HG02678 (cell line): ENCODE data around the gene NEK4.

Experiments used
- ATAC-seq: cut with Tn5 transposase; IDR thresholded peaks from one replicate; pipeline ENCODE4 v1.9.1; 2021; ENCODE audit warnings: mild to moderate bottlenecking, moderate library complexity; ENCODE audit not compliant: unreplicated experiment

The NEK4 gene

DNA sequence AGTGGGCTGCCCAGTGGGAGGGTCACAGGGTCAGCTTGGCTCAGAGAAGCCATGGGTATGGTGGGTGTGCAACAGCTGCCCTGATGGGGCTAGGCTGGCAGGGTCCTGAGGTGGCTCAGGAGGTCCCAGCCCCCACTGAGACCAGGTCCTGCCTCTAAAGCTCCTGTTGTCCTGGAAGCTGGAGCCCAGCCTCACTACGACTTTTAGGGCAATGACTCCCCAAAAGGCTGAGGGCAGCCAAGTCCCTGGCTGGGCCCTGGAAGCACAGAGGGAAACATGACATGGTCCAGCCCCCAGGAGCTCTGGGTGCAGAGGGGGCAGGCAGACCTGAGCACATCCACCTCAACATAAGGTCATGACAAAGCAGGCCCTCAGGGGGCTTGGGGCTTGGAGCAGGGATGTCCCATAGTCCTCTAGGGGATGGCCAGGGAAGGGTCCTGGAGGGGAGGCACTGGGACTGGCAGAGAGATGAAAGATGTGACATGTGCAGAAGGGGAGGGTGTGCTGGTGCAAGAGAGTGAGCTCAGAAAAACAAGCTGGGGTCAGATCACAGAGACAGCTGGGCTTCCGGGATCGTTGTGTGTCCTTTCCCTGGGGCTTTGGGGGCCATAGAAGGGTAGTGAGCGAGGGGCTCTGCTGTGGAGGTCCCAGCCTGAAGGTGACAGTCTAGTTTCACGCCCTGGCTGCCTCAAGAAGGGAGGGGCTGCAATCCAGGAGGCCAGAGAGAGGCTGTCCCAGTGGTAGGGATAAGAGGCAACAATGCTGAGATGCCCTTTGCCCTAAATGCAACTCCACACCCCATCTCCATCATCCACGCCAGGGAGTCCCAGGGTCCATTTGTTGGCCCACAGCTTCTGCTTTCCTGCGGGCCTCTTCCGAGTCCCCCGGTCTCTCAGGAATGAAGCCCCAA, 23.2 kb upstream of the NEK4 start:
- ATAC-seq = no peak

DNA sequence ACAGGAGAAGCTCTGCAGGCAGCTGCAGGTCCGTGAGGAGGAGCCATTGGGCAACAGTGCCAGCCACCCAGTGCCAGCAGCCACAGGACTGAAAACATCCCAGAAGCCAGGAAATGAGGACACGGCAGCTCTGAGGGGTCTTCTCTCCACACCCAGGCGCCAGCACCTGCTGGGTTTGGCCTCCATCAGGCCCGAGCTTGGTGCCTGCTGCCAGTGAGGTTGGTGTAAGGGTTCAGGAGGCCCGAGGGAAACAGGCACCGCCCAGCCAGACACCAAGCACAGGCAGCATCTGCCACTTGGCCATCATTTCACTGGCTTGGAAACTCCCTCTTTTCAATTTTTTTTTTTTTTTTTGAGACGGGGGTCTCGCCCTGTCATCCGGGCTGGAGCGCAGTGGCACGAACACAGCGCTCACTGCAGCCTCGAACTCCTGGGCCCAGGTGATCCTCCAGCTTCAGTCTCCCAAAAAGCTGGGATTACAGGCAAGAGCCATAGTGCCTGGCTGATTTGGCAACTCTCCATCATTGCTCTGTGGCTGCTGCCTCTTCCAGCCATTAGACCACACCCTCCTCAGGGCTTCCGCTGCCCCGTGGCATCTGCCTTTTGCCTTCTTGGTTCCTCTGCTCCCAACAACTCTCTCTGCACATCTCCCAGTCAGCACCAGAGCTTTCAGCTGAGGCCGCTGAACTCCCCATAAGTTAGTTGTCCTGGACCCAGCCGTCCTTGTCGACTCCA, 22.4 kb upstream of the NEK4 start:
- no peak for ATAC-seq

DNA sequence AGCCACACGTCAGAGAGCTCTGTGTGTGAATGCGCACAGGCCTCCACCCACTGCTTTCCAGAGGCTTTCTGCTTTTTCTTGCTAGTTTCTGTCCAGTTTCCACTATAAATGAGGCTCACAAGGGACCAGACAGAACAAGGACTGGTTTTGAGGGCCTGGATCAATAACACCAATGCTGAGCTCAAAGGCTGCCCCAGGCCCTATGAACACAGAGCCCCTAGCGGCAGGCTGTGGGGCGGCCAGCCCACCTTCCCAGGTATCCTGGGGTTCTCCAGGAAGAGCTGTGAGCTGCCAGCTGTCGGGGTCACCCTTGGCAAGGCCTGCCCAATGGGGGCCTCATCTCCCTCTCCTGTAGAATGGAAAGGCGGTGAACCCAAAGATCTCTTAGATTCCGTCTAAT, 21.7 kb upstream of the NEK4 start:
- no peak for ATAC-seq

DNA sequence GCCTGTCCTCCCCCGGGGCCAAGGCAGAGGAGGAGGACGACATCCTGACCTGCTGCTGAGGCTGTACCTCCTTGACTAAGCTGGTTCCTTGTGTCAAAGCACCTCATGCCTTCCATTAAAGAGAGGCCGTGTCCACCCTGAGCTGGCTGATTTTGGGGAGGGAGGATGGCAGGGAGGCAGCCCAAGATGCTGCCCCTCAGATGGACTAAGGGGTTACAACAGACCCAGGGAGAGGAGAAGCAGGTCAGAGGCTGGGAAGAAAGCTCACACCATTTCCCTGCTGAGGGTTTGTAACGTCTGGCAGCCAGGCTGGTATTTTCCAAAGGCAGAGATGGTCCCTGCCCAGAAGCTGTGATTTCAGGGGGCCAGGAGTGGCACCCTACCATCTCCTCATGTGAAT, 21.2 kb upstream of the NEK4 start:
- no peak for ATAC-seq

DNA sequence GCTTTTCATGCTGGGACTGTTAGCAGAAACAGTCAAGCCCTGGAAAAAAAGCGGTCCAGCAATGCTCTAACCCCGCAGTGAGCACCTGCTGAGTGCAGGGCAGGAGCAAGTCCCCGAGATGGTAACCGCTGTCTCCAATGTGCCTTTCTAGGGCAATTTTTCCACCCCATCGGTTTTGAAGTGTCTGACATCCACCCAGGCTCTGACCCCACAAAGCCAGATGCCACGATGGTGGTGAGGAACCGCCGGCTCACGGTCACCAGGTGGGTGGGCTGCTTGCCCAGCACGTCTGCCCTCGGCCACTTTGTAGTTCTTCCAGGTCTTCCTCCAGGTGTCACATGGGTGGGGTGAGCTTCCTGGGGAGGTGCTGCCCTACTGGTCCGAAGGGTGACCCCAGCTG, 20.6 kb upstream of the NEK4 start:
- ATAC-seq = no peak

DNA sequence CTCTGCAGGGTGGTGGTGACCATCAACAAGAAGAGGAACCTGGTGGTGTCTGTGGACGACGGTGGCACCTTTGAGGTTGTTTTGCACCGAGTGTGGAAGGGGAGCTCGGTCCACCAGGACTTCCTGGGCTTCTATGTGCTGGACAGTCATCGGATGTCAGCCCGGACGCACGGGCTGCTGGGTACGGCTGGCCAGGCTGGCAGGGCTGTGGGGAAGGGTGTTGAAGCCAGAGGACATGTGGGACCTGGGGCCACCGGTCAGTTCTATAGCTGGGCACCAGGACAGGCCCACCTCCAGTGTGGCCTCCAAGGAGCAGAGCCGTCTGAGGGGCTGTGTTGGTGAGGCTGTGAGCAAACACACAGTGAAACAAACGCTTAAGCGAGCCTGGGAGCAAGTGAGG, 20.0 kb upstream of the NEK4 start:
- ATAC-seq = no peak

DNA sequence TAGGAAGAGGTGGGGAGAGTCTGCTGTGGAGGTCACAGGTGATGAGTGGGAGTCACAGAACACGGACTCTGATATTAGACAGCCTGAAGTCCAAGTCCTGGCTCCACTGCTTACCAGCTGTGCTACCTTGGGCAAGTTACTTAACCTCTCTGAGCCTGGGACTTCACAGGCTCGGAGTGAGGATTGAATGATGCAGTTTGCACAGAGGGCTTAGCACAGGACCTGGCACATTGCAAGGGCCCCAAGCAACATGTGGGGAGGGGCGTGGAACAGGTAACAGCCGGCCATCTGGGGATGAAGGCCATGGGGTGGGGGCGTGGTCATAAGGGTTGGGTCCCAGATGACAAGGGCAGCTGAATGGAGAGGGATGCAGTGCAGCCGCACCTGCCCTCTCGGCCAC, 19.6 kb upstream of the NEK4 start:
- ATAC-seq = no peak

DNA sequence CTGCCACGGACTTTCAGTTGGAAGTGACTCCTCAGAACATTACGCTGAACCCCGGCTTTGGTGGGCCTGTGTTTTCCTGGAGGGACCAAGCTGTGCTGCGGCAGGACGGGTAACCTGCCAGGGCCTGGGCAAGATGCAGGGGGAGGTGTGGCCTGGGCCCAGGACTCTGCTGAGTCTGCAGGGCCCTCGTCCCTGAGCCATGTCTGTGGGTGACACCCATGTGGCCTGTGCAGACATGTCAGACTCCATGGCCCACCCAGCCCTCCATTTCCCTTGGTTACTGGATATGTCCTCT, 19.0 kb upstream of the NEK4 start:
- no peak for ATAC-seq

DNA sequence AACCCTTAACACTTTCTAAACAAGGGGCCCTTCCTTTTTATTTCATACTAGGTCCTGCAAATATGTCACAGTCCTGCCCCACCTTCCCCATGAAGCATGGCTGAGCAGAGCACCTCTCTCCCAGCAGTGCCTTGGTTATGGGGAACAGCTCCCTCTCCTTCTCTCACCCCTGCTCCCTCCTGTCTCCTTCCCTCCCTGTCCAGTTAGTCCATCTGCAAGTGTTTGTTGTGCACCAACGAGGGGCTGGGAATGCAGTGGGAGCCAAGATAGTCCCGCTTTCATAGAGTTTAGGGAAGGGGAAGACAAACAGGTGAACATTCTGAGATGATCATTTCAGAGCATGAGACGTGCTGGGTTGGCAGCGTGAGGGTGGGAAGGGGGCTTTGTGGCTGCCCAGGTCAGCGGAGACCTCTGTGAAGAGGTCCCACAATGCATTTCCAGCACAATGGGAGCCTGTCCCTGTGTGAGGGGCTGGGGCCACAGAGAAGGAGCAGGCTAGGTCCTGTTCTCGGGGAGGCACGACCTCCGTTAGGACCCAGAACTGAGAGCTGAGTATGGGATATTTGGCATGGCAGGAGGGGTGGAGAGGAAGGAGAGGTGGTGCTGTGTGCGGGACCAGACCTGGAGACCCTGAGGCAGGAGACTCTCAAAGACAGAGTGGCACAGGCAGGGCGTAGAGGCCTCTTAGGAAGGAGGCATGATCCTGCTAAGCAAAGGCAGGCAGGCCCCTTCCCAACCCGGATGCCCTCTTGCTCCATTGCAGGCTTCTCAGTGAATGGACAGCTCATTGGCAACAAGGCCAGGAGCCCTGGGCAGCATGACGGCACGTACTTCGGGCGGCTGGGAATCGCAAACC, 18.4 kb upstream of the NEK4 start:
- no peak for ATAC-seq

DNA sequence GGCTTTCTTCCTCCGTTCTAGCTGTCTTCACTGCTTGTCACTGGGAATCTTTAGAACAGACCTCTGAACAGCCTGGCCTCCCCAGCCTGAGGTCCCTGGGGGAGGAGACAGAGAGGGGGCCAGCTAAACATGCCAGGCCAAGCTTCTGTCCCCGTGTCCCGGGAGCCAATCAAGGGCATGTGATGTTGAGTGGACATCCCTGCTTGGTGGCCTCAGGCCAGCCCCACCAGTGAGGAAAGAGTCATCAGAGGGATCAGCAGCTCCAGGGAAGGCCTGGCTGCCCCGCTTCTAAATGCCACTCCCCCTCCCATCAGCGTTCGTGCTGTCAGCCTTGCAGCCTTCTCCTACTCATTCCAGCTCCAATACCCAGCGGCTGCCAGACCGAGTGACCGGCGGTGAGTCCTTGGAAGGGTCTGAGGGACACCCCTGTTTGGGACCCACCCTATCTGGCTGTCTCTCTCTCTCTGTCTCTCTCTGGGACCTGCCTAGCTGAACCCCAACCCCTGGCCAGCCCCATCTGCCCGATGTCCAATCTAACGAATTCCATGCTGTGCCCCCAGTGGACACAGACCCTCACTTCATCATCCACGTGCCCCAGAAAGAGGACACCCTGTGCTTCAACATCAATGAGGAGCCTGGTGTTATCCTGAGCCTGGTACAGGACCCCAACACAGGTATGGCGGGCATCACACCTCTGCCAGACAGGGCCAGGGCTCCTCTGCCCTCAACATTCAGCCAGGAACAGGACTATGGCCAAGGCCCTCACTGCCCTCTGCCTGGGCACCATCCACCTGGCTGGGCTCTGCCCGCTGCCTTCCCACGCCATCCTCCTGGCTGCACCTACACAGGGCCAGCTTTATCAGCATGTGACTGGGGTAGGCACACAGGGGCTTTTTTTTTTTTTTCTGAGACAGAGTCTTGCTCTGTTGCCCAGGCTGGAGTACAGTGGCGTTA, 17.2 kb upstream of the NEK4 start:
- ATAC-seq = no peak

DNA sequence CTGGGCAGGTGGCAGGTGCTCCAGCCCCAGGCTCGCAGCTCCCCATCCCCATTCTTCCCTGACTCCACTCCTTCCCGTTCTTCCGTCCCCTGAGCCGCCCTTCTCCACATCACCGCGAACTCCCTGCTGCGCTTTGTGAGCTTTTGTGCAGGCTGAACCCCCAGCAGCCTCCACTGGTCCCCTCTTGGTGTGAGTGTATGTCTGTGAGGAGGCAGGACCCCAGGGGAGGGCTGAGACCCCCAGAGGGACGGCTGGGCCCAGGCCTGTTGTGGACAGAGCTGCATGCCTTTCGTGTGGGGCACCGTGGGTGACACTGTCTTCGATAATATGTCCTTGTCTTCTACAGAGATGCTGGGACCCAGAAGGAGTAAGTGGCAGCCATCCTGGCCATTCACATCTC, 16.5 kb upstream of the NEK4 start:
- no peak for ATAC-seq

DNA sequence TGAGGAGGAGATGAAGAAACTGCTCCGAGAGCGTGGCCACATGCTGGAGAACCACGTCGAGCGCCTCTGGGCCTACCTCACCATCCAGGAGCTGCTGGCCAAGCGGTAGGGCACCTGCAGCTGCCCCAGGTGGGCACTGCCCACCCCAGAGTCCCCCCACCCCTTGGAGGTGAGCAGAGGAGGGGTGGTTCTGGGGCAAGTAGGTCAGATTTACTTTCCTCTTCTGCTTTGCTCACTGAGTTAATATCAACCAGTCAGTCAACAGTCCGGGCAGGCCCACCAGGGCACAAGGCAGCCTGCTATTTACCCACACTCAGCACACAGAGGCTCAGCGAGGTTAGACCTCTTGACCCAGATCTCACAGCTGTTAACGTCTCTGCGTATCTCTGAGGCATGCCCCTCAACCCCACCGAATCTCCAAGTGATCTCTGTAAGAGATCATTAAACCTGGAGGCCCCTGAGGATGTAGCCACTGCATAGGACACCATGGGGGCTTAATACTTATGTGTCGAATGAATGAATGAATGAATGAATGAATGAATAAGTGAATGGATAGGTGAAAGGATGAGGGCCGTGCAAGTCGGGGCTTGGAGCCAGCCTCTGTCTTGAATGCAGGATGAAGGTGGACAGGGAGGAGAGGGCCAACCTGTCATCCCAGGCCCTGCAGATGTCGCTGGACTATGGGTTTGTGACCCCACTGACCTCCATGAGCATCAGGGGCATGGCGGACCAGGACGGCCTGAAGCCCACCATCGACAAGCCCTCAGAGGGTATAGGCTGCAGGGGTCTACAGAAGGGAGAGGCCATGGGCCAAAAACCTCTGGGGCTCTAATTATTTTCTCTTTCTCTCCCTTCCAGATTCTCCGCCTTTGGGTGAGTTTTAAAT, 15.8 kb upstream of the NEK4 start:
- no peak for ATAC-seq

DNA sequence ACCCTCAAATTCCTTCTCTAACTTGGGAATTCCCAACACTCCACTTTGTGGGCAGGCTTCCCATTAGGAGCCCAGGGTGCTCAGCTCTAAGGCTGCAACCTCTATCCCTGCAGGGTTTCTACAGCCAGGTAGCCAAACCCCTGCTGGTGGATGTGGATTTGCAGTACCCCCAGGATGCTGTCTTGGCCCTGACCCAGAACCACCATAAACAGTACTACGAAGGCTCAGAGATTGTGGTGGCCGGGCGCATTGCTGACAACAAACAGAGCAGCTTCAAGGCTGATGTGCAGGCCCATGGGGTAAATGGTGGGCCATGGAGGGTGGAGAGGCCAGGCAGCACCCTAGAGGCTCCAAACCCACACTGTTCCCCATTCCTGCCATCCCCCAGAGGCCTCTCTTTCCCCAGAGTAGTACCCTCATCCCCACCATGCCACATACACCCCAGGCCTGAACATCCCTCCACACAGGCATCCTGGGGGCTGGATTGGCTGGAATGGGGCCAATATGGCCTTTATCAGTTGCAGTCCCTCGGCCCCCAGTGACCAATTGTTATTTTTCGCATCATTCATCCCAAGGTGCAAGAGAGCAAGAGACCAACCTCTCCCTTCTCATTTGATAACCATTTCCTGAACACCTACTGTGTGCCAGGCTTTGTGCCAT, 14.3 kb upstream of the NEK4 start:
- ATAC-seq = no peak

DNA sequence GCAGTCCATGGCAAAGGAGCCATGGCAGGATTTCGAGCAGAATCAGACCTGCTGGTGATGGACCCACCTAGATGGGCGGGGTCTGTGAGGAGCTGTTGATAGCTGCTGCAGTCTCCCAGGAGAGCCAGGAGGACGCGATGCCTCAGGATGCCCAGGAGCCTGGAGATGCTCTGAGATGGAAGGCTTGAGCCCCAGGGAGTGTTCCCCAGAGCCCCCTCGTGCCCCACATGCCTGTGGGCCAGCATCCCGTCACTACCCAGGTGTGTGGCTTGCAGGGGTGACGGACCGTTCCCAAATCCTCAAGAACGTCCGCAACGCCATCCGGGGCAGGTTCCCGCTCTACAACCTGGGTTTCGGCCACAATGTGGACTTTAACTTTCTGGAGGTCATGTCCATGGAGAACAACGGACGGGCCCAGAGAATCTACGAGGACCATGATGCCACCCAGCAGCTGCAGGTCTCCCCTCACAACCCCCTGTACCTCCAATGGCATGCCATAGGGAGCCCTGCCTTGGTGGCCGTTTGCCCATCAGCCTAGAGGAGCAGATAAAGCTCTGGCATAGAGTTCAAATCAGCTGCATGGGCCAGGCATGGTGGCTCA, 13.4 kb upstream of the NEK4 start:
- ATAC-seq = no peak

DNA sequence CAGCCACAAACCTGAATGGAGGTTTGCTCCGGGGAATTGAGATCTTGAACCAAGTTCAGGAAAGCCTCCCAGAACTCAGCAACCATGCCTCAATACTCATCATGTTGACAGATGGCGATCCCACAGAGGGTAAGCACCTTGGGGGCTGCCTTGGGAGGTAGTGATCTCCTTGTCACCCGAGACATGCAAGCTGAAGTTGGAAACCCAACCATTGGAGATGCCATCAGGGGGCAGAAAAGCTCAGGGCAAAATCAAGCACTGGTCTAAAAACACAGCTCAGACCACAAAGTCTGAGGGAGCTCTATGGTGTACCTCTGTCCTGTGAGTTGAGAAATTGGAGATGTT, 12.4 kb upstream of the NEK4 start:
- ATAC-seq = no peak

DNA sequence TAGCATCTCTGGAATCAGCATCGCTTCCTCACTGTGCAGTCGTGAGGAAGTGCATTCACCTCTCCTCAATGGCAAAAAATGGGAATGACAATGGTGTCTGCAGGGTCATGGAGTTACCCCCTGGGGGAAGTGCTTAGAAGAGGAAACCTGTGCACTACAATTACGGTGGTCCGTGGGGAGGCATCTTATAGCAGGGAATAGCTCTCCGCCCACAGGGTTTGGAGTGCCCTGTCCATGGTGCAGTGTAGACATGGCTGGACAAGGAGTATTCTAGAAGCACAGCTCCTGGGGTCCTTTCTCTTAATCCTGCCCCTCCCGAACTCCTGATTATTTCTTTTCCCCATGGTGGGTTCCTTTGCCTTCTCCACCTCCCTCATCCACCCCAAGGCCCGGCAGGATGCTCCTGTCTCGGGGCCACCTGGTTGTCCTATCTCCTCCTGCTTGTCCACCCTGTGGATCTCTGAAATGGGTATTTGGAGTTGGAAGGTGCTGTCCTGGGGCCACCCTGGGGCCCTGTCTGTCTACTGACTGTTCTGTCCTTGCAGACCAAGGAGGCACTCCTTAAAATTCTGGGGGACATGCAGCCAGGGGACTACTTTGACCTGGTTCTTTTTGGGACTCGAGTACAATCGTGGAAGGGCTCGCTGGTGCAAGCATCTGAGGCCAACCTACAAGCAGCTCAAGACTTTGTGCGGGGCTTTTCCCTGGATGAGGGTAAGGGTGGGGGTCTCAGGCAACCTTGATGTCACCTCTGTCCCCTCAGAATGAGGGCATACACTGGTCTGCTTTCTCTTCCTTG, 11.9 kb upstream of the NEK4 start:
- no peak for ATAC-seq

DNA sequence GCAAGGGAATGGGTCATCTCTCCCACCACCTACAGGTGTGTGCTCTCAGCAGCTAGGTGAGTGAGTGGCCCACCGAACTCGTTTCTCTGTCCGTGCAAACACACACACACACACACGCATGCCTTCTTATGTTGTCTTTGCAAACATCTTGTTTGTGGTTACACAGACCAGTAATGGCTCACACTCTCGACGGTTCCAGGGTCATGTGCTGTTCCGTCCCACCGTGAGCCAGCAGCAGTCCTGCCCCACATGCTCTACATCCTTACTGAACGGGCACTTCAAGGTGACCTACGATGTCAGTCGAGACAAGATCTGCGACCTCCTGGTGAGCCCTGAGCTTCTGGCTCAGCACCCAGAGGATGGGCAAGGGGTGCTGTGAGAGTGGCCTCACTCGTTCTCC, 11.0 kb upstream of the NEK4 start:
- ATAC-seq = no peak
